ENCODE data around the gene ATP13A4.

Gene ATP13A4

GRCh38 chr3:193569119-193569518 lies 14.4 kb upstream of the ATP13A4 start:
- no peak for ATAC-seq
- TF ChIP-seq TCF4 (CRISPR knock-in tag; IDR thresholded peaks at IDR 0.05; ENCODE audit: borderline replicate concordance): no peak
- no peak for TF ChIP-seq PATZ1 (CRISPR knock-in tag; IDR thresholded peaks at IDR 0.05; ENCODE audit: borderline replicate concordance)

- peak; percentile 54; the same call in 1 of the 3 replicates for ATAC-seq
- no peak for TF ChIP-seq CREB5 (CRISPR knock-in tag; IDR thresholded peaks at IDR 0.05; ENCODE audit: low read depth)
- TF ChIP-seq ARNTL (CRISPR knock-in tag; IDR thresholded peaks at IDR 0.05; ENCODE audit: borderline replicate concordance, low read depth): no peak
- no peak for TF ChIP-seq ZC3H10 (CRISPR knock-in tag; IDR thresholded peaks at IDR 0.05)
- TF ChIP-seq TCF4 (CRISPR knock-in tag; IDR thresholded peaks at IDR 0.05; ENCODE audit: borderline replicate concordance): no peak
- no peak for TF ChIP-seq BACH2 (CRISPR knock-in tag; IDR thresholded peaks at IDR 0.05; ENCODE audit: borderline replicate concordance)
- no peak for TF ChIP-seq ZNF8 (CRISPR knock-in tag; IDR thresholded peaks at IDR 0.05)
- no peak for TF ChIP-seq ZNF565 (CRISPR knock-in tag; conservative IDR thresholded peaks at IDR 0.05; ENCODE audit: low read depth)
- no peak for TF ChIP-seq ISL1 (CRISPR knock-in tag; IDR thresholded peaks at IDR 0.05)
- no peak for TF ChIP-seq SNAI2 (CRISPR knock-in tag; IDR thresholded peaks at IDR 0.05)
- TF ChIP-seq ZFP30 (CRISPR knock-in tag; IDR thresholded peaks at IDR 0.05): no peak
- no peak for TF ChIP-seq PPARA (CRISPR knock-in tag; IDR thresholded peaks at IDR 0.05; ENCODE audit: borderline replicate concordance)
- no peak for TF ChIP-seq TOX (CRISPR knock-in tag; IDR thresholded peaks at IDR 0.05; ENCODE audit: borderline replicate concordance)
- no peak for TF ChIP-seq CSRNP3 (CRISPR knock-in tag; IDR thresholded peaks at IDR 0.05)
- TF ChIP-seq OSR1 (CRISPR knock-in tag; IDR thresholded peaks at IDR 0.05): no peak
- TF ChIP-seq ESRRG (CRISPR knock-in tag; IDR thresholded peaks at IDR 0.05): no peak
- no peak for TF ChIP-seq GLIS3 (CRISPR knock-in tag; IDR thresholded peaks at IDR 0.05)
Observed at GRCh38 chr3:193564012-193564411, 9.3 kb upstream of the ATP13A4 start.

GRCh38 chr3:193563426-193563825 lies 8.7 kb upstream of the ATP13A4 start:
- no peak for TF ChIP-seq ZNF8 (CRISPR knock-in tag; IDR thresholded peaks at IDR 0.05)
- ATAC-seq: no peak

GRCh38 chr3:193560870-193561269 lies 6.2 kb upstream of the ATP13A4 start:
- ATAC-seq: no peak

More at GRCh38 chr3:193560870-193561269, 6.2 kb upstream of the ATP13A4 start:
- TF ChIP-seq TCF4 (CRISPR knock-in tag; IDR thresholded peaks at IDR 0.05; ENCODE audit: borderline replicate concordance) (no peak), ZC3H10 (CRISPR knock-in tag; IDR thresholded peaks at IDR 0.05) (no peak), PATZ1 (CRISPR knock-in tag; IDR thresholded peaks at IDR 0.05; ENCODE audit: borderline replicate concordance) (no peak), PPARA (CRISPR knock-in tag; IDR thresholded peaks at IDR 0.05; ENCODE audit: borderline replicate concordance) (no peak), CSDC2 (CRISPR knock-in tag; IDR thresholded peaks at IDR 0.05) (no peak), ZNF70 (CRISPR knock-in tag; IDR thresholded peaks at IDR 0.05) (no peak), ARNTL (CRISPR knock-in tag; IDR thresholded peaks at IDR 0.05; ENCODE audit: borderline replicate concordance, low read depth) (no peak), CSRNP3 (CRISPR knock-in tag; IDR thresholded peaks at IDR 0.05) (no peak), OSR1 (CRISPR knock-in tag; IDR thresholded peaks at IDR 0.05) (no peak), ESRRG (CRISPR knock-in tag; IDR thresholded peaks at IDR 0.05) (no peak), ZFP30 (CRISPR knock-in tag; IDR thresholded peaks at IDR 0.05) (no peak), GLIS3 (CRISPR knock-in tag; IDR thresholded peaks at IDR 0.05) (no peak), CREB5 (CRISPR knock-in tag; IDR thresholded peaks at IDR 0.05; ENCODE audit: low read depth) (no peak), SNAI2 (CRISPR knock-in tag; IDR thresholded peaks at IDR 0.05) (no peak), ZNF8 (CRISPR knock-in tag; IDR thresholded peaks at IDR 0.05) (no peak), ZNF565 (CRISPR knock-in tag; conservative IDR thresholded peaks at IDR 0.05; ENCODE audit: low read depth) (no peak), RARB (CRISPR knock-in tag; IDR thresholded peaks at IDR 0.05) (no peak), BACH2 (CRISPR knock-in tag; IDR thresholded peaks at IDR 0.05; ENCODE audit: borderline replicate concordance) (no peak), ZFP3 (CRISPR knock-in tag; IDR thresholded peaks at IDR 0.05) (no peak)
